AG09319 (cell line): ENCODE data around the gene SLC1A3.

ENCODE experiments used
- DNase-seq: peaks from one replicate; pipeline ENCODE4 v3.0.0-alpha.2; 2010; ENCODE audit warnings: low read depth; ENCODE audit errors: extremely low read depth
- TF ChIP-seq, protein P1 (sequence below): IDR thresholded peaks from 2 replicates; pipeline ENCODE4 v1.5.1; 2011; ENCODE audit warnings: low read depth, mild to moderate bottlenecking, inconsistent platforms, low read length, moderate library complexity

The SLC1A3 gene

DNA sequence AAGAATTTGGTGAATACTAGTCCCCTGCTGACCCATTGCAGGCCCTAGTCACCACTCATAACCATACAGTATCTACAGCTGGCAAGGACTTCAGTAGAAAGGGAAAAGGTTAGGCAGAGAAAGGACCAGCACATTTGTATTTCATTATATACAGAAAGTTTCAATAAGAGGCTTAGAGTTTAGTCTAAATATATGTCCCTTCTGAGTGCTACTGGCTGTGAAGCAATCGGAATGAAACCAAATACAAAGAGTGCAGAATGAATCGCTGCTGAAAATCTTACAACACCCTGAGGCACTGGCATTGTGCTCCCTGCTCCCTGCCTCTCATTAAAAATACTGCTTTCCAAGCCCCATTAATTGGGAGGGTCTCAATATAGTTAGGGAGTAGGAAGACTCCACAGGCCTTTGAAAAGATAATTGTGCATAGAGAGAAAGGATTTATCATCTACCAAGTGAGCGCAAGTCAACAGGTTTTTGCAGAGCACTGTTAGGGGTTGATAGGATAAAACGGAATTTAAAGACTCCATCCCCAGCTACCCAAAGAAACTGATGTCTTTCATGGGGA, 110.8 kb downstream of the SLC1A3 start:
- DNase-seq: no peak
- TF ChIP-seq, protein P1, sequence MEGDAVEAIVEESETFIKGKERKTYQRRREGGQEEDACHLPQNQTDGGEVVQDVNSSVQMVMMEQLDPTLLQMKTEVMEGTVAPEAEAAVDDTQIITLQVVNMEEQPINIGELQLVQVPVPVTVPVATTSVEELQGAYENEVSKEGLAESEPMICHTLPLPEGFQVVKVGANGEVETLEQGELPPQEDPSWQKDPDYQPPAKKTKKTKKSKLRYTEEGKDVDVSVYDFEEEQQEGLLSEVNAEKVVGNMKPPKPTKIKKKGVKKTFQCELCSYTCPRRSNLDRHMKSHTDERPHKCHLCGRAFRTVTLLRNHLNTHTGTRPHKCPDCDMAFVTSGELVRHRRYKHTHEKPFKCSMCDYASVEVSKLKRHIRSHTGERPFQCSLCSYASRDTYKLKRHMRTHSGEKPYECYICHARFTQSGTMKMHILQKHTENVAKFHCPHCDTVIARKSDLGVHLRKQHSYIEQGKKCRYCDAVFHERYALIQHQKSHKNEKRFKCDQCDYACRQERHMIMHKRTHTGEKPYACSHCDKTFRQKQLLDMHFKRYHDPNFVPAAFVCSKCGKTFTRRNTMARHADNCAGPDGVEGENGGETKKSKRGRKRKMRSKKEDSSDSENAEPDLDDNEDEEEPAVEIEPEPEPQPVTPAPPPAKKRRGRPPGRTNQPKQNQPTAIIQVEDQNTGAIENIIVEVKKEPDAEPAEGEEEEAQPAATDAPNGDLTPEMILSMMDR: no peak

DNA sequence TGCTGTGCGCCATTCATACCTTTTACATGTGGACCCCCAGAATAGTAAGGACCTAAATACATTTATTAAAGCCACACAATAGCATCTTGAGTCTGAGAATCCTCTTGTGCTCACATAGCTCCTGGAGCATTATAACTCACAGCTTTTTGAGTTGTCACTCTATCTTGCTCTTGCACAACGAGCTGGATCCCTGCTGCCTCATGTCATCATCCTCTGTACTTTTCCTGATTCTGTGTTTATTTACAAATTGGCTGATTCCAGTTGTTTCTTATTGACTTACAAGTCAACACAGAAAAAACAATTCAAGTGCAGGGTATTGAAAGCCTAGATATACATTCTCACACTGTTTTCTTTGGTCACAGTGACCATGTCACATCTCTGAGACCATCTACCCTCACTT, 112.9 kb downstream of the SLC1A3 start:
- TF ChIP-seq, protein P1: no peak
- no peak for DNase-seq

DNA sequence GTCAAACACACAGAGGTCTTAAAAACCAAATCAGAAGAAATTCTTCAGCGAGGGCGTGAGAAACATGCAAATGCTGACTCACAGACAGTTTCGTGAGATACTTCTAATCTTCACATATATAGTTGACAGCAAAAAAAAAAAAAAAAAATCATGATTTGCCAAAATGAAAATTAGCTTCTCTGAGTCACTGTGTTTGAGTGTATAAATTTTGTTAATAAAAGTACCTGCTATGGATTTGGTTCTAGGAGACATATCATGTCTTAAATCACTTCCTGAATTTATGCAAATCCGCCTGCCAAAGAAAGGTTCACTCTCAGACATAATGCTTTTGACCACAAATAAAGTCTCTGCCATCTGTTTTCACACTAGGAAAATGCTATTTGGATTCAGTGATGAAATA, 114.3 kb downstream of the SLC1A3 start:
- DNase-seq: no peak
- TF ChIP-seq, protein P1: no peak

DNA sequence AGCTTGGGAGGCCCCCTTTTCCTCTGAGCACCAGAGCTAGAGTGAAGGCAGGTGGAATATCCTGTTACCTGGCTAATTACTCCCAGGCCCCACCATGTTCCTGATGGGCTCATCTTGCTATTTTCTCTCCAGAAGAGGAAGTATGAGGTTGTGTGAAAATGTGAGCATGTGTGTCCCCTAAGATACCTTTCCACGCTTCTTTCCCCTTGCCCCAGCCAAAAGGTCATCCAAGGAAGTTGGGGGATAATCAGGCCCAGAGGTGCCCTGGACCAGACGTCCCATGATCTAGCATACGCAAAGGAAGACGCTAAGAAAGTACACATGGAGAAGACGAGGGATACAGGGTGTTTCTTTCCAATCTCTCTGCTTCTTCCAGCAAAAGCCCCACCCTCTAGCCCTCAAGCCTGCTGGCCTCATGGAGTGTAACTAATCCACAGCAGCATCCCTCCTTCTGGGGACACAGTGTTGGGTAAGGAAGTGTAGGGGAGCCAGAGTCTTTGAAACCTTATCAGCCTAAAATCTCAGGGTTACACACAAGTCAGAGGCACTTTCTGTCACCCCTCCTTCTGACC, 115.3 kb downstream of the SLC1A3 start:
- TF ChIP-seq, protein P1: no peak
- no peak for DNase-seq

DNA sequence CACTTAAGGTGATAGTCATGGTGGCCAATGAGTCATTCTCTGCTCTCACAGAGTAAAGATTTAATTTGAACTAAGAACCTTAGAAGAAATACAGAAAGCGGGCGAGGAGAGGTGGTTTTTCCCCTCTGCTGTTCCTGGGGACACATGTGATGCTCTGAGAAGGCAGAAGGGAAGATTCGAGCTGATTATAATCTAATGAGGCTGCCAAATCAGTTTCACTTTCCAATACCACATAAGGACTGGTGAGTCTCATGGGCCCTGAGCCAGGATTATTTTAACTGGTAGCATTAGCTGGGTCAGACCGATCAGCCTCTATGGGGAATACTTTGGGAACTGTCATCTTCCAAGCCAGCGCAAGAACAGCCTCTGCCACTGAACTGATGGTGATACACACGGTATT, 116.5 kb downstream of the SLC1A3 start:
- DNase-seq: no peak
- TF ChIP-seq, protein P1: no peak

DNA sequence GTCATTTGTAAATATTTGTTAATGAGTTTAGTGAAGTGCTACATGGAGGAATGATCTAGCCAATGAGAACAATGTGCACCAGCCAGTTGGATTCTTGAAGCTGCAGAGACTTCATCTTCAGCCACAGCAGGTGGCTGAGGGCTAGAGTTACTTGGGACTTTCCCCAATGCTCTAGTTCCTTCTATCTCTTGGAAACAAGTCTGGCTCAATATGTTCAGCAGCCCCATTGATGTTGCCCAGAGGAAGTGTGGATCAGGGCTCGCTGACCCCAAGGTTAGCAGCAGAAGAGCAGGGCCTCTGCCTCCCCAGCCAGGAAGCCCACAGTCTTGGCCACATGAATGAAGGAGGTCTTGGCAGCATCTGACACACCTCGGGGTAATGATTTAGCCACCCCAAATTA, 117.5 kb downstream of the SLC1A3 start:
- TF ChIP-seq, protein P1: no peak
- no peak for DNase-seq

DNA sequence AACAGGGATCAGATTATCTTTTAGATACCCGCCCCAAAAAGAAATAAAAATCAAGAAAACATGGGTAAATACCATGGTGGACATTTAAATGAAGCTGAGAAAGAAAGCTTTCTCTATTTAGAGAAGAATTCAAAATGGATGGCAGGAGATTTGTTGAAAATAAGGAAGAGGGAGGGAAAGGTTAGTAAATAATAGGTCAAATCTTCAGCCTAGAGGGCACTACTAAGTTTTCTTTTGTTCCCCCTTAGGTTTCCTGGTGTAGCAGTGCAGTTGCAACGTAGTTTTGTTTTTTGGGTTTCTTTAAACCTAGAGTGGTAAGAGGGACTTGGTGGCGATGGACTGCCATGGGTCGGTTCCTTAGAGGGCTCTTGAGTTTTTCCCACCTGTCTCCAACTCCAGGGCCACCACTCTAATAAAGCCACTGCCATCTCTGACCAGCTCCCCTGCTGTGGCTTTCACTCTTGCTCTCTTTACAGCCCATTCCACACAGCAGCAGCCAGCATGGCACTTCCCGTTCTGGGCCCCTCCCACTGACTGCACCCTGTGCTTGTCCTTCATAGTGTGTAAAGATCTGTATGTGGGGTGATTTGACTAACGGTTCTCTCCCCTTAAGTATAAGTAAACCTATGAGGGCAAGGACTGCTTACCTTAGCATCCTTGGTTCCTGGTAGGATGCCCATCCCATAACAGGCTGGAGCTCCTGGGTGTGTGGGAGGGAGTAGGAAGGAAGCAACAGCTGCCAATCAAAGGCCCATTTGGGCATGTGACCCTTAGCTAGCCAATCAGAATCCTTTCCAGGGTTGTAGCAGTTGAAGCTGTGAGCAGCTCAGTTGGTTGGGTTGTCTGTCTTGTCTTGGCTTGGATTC, 118.3 kb downstream of the SLC1A3 start:
- TF ChIP-seq, protein P1: no peak
- no peak for DNase-seq
